HG02870 (cell line): ENCODE measurements around the gene STIP1.
"Not testable (repeated sequence)": the region's sequence is repeated elsewhere in the genome, so short reads cannot be mapped to it uniquely, and the experiment has no call there.

ENCODE experiments used
- ATAC-seq: cut with Tn5 transposase; IDR thresholded peaks from one replicate; pipeline ENCODE4 v1.9.1; 2021; ENCODE audit warnings: mild to moderate bottlenecking, moderate library complexity; ENCODE audit not compliant: unreplicated experiment

The STIP1 gene

GRCh38 chr11:64157631-64158394 lies 28.2 kb upstream of the STIP1 start:
- ATAC-seq, result no peak

DNA sequence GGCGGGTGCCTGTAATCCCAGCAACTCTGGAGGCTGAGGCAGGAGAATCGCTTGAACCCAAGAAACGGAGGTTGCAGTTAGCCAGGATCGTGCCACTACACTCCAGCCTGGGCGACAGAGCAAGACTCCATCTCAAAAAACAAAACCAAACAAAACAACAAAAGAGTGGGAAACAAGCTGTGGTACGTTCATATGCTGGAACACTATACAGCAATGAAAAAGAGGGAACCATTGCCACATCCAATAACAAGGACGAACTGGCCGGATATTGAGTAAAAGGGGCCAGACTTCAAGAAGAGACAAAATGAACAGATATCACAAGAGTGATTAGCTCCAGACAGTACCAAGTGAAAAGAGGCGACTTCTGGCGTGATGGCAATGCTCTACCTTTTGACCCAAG lies 24.9 kb upstream of the STIP1 start:
- ATAC-seq, result no peak

DNA sequence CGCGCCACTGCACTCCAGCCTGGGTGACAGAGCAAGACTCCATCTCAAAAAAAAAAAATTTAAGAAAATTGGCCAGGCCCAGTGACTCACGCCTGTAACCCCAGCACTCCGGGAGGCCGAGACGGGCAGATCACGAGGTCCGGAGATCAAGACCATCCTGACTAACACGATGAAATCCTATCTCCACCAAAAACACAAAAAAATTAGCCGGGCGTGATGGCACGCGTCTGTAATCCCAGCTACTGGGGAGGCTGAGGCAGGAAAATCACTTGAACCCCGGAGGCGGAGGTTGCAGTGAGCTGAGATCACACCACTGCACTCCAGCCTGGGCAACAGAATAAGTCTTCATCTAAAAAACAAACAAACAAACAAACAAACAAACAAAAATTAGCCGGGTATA lies 23.2 kb upstream of the STIP1 start:
- not testable (repeated sequence) for ATAC-seq

DNA sequence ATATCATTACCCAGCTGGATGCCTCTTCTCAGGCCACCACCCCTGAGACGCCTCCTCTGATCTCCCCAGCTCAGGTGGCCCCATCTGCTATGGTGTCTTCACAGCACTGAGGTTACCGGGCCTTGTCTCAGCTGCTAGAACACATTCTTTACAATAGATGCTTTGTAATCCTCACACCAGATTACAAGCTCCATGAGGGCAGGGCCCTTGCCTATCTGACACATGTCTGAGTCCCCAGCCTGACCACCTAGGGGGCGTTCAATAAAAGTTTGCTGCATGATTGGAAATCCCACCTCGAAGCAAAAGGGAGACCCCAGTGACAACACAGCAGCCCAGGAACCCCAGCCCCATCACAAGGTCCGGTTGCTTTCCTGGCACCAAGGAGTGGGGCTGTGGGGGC lies 22.0 kb upstream of the STIP1 start:
- no peak for ATAC-seq

DNA sequence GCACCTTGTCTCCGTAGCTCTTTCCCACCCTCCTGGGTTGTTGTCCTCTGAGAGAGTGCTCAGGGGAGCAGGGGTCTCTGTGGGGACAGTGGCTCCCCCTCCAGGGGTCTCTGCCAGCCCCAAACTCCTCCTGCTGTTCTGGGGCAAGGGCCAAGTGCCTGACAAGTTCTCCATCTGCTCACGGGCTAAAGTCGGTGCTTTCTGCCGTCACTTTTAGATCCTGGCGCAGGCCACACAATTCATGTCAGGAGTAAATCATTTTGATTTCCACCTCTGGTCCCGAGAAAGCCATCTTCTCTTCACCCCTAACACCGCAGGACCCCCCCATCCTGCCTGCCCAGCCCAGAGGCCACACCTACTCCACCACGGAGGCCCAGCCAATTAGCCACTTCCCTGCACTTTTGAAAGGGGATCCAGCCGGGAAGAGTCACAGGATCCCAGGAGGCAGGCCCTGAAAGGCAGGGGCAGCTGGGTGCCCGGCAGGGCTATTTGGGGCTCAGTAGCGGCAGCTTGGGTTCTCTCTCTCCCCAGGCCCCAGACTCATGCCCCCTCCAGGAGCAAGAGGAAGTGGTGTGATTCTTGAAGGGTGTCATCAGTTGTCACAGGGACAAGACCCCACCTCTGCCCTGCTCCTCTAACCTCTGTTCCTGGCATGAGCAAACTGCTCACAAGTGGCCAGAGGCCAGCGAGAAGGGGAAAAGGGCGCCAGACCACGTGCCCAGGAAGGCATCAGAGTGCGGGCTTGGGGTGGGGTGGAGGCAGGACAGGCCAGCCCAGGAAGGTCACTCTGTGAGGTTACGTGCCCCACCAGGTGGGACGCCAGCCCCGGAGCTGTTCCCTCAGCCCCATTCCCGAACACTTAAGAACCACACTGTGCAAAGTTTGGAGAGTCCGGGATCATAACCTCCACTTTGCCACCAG lies 21.3 kb upstream of the STIP1 start:
- no peak for ATAC-seq

DNA sequence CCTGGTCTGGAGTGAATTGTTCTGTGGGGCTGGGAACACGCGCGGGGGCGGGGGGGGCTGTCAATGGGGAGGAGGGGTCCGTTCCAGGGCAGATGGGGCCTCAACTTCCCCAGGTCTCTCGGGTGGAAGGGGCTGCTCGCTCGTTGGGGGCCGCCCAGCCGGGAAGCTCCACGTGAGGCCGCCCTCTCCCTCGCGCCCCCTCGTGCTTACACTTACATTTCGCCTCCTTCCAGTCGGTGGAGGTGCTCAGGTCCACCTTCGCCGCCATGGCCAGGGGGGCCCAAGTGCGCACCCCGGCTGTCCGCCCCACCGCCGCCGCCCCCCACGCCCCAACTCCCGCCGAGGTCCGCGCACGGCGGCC lies 20.5 kb upstream of the STIP1 start:
- peak; percentile 13 for ATAC-seq

DNA sequence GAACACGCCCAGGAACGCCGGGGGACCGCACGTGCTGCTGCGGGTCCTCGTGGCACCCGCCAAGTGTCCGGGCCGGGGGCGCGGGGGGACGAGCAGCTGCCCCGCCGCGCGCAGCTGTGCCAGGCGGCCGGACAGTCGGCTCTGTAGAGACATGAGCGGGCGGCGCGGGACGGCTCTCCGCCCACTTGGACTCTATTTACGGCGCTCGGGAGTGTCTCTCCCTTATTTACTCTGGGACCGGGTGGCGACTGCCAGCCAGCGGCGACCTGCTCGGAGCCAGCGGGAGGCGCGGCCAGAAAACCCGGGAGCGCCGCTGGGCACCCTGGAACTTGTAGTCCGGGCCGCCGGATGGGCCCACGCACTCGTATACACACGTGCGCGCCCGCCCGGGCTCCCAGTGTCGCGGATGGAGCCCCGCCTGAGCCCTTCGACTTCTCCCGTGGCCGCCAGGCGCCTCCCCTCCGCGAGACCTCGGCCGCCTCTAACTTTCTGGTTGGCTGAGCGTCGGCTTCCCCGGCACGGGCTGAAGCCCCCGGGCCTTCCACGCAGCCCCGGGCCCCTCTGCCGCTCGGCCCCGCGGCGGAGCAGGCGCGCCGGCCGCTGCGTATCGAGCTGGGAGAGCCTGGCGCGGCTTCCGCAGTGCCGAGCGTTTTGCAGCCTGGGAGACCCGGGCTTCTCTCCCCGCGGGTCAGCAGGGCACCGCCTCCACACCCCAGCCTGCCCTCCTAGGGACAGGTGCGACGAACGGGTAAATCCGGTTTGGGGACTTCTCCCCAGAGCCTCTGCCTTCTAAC lies 19.9 kb upstream of the STIP1 start, which contains the start of gene MACROD1:
TSS of gene MACROD1 (minus strand) at position 272 of the 794 bp plus-strand sequence. CDS start at position 153, 119 bp downstream.
- ATAC-seq, result peak; percentile 67

- ATAC-seq, result no peak
Measured at GRCh38 chr11:64170419-64170818, 15.6 kb upstream of the STIP1 start.

DNA sequence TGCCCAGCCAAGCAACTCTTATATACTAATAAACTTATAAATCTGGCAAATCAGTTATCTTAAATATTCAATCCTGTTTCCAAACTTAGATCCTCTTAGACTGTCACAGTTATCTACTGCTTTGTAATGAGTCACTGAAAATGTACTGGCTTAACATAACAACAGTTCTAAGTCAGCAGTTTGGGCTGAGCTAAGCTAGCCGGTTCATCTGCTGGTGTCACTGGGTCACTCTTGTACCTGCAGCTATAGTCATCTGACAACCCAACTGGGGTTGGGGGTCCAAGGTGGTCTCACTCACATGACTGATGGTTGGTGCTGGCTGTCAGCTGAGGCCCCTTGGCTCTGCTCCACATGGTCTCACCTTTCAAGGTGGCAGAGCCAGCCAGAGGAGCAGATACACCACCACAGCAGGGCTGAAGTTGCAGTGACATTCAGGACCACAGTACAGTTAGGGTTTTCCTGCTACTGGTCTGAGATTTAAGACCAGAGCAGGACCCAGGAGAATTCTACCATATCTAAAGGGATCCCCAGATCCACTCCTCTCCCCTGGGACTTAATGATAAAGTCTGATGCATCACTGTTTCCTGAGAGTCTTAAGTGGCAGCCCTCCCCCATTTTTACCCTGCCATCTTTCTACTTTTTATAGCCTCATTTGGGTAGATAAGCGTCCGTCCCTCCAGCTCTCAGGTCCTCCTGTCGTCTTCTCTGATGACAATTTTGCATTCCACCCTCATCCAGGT lies 12.2 kb upstream of the STIP1 start:
- no peak for ATAC-seq

DNA sequence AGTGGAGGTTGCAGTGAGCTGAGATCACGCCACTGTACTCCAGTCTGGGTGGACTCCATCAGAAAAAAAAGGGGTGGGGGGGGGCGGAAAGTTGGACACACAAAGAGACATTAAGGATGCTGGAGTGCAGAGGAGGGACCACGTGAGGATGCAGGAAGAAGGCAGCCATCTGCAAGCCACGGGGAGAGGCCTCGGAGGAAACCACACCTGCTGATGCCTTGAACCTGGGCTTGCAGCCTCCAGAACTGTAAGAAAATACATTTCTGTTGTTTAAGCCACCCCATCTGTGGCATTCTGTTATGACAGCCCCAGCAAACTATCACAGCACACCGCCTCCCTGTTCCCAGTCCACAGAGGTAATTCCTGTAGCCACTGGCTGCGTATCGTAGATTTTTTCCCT lies 9.2 kb upstream of the STIP1 start:
- ATAC-seq, result no peak

- ATAC-seq, result no peak
Measured at GRCh38 chr11:64178203-64178602, 7.8 kb upstream of the STIP1 start.

DNA sequence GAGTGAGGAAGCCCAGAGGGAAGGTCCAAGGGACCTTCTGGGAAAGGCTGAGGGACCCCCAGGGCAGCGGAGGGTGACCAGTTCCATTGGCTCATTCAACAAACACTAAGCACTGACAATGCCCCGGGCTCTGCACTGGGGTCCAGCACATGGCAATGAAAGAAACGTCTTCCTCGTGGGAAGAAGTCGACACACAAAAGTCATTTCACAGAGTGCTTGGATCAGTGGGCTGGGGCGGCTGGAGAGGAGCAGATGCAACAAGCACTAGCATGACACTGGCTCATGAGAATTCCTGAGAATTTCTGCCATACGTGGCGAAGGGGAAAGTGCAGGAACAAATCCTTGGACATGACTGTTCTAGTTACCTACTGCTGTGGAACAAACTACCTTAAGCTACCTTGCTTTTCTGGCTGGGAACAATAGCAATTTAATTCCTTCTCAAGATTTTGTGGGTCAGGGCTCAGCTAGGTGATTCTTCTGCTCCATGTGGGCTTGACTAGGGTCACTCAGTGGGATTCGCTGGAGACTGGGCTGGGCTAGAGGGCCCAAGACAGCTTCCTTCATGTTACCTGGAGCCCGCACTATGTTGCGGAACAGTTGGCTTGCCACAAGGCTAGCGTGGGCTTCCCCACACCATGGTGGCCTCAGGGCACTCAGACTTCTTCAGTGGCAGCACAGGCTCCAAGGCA lies 6.9 kb upstream of the STIP1 start:
- ATAC-seq, result no peak

DNA sequence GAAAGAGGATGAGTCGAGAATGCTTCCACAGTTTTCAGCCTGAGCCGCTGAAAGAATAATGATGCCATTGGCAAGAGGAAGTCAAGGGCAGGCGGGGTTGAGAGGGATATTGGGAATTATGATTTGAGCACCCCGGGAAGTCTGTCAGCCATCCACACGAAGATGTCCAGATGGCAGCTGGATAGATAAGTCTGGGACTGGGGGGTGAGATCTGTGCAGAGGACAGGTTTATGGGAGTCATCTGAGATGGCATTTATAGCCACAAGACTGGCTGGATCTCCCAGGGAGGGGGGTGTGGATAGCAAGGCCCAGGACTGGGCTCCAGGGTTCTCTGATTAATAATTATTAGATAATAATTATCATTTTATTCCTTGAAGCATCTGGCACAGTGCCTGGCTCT lies 5.1 kb upstream of the STIP1 start:
- ATAC-seq, result no peak

DNA sequence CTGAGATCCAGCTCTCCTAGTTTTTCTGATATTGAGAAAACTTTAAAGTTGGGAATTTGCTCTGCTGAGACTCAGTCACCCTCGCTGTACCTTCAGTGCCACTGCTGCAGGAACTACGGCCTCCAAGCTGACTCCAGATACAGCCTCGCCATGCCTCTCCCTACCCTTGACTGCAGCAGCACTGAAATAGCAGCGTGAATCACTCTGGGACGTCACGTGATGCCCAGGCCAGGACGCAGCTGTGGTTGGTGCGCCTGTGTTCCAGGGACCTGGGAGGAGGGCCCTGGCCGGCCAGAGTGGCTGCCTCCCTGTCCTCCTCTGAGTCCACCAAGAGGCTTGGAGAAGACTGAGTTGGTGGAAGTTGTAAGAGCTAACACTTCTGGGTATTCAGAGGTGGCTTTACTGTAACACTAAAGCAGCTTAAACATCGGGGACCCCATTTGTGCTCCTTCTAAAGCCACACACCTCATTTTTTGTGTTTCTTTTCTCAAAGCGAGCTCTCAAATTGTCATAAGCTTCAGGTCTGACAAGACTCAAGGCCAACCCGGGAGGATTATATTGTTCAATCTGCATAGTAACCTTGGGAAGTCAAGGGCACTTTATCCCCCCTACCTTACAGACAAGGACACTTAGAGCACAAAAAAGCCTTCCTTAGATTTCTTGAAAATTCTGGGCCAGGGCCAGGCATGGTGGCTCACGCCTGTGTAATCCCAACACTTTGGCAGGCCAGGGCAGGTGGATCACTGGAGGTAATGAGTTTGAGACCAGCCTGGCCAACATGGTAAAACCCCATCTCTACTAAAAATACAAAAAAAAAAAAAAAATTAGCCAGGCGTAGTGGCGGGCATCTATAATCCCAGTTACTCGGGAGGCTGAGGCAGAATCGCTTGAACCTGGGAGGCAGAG lies 4.2 kb upstream of the STIP1 start:
- ATAC-seq, result no peak

GRCh38 chr11:64183890-64184289 lies 2.1 kb upstream of the STIP1 start:
- ATAC-seq, result no peak

GRCh38 chr11:64185175-64185692 lies 737 bp upstream of the STIP1 start:
- ATAC-seq, result peak; percentile 20

DNA sequence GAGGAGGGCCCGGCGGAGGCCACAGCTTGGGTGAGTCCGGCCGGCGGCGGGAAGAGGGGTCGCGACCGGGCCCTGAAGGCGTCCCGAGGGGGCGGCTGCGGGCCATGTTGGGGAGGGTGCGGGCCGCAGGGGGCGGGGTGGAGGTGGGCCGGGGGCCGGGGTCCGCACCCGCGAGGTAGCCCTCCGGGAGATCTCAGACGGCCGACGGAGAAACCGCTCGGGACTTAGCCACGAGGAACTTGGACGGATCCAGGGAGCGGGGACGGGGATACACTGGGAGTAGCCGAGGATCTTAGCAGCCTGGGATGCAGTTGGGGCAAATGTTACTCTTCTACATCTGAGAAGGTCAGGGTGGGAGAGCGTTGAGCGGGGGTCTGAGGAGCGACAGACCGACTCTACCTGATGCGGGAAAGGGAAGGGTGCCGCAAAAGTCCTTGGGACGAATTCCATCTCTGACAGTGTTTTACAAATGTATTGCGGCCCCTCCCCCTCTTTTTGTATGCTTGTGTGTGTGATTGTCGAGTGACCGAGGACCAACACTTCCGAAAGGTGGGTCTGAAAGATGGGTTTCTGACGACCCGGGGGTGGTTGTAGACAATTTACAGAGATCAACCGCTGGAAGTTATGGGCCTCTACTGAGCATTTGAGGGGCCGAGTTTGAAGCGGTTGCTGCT lies 658 bp downstream of the STIP1 start:
- ATAC-seq, result no peak

DNA sequence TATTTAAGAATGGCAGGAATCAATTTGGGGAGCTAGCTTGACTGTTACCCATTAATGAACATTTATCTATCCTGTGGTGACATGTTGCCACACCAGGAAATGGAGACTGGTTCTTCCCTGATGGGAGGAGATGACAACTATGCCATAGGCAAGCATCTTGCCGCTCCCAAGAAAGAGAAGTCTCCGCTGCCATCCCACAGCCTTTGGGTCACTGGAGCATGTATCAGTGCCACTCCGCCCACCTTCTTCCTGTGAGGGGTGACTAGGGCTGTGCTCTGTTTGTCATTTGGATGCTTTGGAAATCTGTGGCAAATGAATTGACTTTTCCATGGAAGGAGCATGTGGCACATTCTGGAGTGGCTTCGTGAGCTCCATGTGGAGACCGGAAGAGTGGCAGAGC lies 6.5 kb downstream of the STIP1 start:
- no peak for ATAC-seq
